Forelimb muscle (tissue), 1 donor: ENCODE measurements around the gene LSM7. TPM values are rescaled to one million over a fixed set of nuclear protein-coding genes. Genes with fewer than 3 reads are reported as not detected.

ENCODE experiments used
- DNase-seq: peaks from one replicate; pipeline ENCODE4 v3.0.0-alpha.2; 2013; ENCODE audit warnings: low read depth
- polyA plus RNA-seq: library from polyadenylated mRNA; unstranded; fragments of 120-200 nt; gene quantifications from one replicate; pipeline ENCODE4 v1.2.1, GENCODE V29; 2013; ENCODE audit not compliant: insufficient read length

Gene LSM7
- polyA plus RNA-seq, result 68.1 TPM

- peak; percentile 67 for DNase-seq
Observed at GRCh38 chr19:2328401-2329148, at the start of gene LSM7, which contains the start of gene SPPL2B. Gene LSM7 (minus strand): TSS chr19:2328586. CDS start chr19:2328566, 20 bp downstream. Gene SPPL2B (plus strand): TSS chr19:2328684. CDS start chr19:2328710, 26 bp downstream.

DNA sequence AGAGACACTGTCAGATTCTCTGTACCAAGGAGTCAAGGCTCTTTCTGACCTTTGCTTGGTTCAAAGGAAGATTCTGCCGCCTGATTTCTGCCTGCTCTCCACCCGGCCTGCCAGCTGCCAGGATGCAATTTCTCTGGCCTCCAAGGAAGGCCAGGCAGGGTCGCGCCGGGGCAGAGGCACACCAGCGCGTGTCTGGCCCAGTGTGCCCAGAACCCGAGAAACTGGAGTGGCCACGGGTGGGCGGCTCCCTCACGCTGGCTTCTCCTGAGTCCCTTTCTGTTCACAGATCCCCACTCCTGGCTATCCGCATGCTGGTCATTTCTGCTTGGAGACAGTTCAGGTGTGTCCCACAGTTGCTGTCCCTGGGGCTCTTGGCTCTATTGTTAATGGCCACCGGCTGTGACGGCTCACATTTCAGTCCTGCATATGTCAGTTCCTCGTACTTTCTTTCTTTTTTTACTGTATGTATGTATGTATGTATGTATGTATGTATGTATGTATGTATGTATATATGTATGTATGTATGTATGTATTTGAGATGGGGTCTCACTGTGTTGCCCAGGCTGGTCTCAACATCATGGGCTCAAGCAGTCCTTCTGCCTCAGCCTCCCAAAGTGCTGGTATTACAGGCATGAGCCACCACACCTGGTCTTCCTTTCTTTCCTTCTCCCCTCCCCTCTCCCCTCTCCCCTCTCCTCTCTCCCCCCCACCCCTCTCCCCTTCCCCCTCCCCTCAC, 48.6 kb upstream of the LSM7 start:
- no peak for DNase-seq

- DNase-seq, result no peak
Observed at GRCh38 chr19:2375353-2376121, 47.2 kb upstream of the LSM7 start.

DNA sequence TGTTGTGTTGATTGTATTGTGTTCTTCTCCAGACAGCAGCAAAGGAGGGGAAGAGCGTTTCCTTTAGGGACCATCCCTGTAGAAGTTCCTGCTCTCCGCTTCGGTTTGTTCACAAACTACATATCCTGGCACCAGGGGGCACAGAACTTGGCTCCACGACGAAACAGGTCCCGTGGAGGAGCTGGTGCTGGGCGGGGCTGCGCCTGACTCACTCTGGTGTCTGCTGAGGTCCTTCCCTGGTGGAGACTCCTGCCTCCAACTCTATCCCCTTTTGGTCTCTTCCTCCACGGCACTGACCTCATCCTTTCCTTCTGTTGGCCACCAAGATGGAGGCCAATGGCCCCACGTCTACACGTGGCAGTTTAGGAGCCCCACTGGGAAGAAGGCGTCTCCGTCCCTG, 46.4 kb upstream of the LSM7 start:
- no peak for DNase-seq

- DNase-seq, result no peak
Observed at GRCh38 chr19:2372076-2372612, 43.8 kb upstream of the LSM7 start.

- DNase-seq, result no peak
Observed at GRCh38 chr19:2371656-2372055, 43.3 kb upstream of the LSM7 start.

DNA sequence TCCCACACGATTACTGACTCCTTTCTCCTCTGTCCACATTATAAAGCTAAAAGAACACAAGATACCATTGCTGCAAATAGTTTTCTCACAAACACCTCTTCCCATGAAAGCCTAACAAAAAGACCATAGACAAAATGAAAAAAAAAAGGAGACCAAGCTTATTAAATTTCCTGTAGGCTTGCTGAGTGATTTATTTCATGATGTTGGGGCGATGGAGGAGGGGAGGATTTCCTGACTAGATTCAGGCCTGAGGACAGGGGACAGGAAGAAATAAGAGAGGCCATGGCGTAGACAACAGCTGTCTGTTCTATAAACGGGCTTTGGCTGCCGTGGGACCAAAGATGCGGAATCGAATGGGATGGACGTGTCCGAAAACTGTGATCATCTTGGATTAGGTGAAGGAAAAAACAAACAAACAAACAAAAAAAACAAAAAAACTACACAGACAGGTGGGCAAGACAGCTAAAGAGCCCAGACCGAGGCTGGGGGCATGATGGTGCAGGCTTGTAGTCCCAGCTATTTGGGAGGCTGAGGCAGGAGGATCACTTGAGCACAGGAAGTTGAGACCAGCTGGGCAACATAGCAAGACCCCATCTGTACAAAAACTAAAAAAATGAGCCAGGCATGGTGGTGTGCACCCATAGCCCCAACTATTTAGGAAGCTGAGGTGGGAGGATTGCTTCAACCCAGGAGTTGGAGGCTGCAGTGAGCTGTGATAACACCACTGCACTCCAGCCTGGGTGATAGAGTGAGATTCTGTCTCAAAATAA, 37.0 kb upstream of the LSM7 start:
- no peak for DNase-seq

- no peak for DNase-seq
Observed at GRCh38 chr19:2363419-2363818, 35.0 kb upstream of the LSM7 start.

DNA sequence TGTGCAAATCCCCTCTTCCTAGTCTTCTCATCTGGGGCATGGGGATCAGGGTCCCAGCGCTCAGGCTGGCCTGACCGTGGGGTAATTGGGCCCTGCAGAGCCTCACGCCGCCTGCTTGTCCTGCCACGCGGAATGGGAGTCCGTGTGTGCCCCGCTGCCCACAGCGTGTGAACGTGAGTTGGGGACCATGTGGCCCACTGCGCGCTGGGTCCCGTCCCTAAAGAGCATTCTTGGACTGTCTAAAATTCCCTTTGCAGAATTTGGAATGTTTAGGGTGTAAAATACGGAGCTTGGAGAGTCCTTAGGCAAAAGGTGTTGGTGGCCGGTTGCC, 34.5 kb upstream of the LSM7 start:
- no peak for DNase-seq

DNA sequence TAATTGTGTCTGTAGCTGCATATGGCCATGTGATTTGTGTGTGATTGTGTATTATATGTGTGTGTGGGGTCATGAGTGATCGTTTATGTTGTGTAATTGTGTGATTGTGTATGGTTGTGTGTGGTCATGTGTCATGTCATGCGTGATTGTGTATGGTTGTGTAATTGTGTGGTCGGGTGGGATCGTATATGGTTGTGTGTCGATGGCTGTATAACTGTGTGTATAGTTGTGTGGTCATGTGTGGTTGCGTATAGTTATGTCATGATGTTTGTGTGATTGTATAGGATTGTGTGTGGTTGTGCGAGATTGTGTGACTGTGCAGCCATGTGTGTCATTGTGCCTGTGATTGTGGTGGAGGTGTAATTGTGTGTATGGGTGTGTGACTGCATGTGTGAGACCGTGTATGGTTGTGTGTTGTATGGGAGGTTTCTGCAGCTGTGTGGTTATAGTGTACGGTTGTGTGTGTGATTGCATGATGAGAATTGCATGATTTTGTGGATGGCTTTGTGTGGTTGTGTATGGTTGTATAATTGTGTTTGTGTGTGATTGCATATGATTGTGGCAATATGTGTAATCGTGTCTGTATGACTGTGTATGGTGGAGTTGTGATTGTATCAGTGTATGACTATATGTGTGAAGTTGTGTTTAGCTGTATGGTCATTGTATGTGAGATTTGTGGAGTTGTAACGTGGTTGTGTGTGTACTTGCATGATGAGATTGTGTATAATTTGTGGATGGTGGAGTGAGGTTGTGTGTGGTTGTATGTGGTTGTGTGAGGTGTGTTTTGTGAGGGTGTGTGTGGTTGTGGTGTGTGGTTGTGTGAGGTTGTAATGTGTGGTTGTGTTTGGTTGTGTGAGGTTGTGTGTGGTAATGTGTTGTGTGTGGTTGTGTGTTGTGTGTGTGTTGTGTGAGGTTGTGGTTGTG, 33.9 kb upstream of the LSM7 start:
- DNase-seq, result no peak

DNA sequence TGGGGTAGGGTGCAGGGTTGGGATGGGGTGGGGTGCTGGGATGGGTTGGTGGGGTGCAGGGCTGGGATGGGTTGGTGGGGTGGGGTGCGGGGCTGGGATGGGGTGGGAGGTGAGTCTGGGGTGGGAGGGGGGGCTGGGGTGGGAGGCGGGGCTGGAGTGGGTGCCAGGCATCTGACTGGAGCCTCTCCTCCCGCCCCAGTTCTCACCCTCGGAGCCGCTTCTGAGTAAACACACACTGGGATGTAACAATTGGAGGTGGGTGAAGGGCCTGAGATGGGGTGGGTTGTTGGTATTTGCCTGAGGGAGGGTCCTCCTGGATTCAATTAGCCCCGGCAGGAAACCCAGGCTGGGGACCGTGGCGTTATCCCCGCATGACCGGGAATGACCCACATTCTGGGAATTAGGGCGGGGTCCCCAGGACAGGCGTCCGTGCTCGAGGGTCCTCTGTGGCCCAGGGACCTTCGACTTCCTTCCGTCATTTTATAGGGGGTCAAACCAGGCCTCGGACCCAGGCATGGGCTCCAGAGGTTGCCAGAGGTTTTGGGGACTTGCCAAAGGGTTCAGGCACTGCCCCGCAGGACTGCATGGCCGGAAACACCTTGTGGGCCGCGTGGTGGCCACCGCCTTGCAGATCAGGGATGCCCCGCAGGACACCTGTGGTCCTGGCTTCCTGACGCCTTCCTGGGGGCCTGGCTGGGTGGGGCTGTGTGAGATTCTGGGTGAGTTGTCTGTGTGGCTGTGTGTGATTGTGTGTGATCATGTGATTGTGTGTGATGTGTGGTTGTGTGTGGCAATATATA, 33.1 kb upstream of the LSM7 start:
- DNase-seq, result no peak

DNA sequence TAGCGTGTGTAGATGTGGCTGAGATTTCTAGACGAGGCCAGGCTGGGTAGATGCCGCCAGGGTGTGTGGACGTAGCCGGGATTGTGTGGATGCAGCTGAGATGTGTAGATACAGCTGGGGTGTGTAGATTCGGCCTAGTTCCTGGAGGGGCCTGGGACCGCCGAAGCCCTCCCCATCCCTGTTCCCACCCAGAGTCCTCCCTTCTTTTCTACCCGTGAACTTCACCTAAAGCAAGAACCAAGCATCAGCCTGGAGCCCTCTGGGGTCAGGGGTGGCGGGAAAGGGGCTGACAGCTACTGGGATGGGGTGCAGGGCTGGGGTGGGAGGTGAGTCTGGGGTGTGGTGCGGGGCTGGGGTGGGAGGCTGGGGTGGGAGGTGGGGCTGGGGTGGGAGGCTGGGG, 32.4 kb upstream of the LSM7 start:
- no peak for DNase-seq

- DNase-seq, result no peak
Observed at GRCh38 chr19:2359992-2360685, 31.8 kb upstream of the LSM7 start, which contains the start of gene TMPRSS9. Gene TMPRSS9 (plus strand): TSS chr19:2360265. CDS start chr19:2389786, 29,521 bp downstream.

DNA sequence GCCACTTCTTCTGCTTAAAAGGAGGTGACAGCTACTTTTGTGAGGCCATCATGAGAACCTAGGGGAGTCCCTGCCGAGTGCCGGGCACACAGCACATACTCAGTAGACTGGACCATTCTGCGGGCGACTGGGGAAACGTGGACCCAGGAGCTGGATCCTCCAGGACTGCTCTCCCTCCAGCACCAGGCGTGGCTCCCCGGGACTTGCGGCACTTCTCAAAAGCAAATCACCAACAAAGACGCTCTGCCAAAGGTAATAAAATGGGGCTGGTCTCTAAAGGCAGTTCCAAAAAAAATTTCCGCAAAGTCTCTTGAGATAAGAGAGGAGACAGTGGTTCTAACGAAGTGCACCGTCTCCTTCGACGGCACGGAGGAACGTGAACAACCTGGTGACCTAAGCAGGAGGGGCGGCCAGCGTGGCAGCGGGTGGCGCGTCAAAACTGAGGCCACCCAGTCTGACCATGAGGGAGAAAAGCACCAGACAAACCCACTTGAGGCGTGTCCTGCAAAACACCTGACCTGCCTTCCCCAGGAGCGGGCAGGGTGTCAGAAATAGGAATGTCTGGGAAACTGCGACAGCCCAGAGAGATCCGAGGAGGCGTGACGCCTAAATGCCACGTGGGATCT, 30.3 kb upstream of the LSM7 start:
- DNase-seq, result no peak

DNA sequence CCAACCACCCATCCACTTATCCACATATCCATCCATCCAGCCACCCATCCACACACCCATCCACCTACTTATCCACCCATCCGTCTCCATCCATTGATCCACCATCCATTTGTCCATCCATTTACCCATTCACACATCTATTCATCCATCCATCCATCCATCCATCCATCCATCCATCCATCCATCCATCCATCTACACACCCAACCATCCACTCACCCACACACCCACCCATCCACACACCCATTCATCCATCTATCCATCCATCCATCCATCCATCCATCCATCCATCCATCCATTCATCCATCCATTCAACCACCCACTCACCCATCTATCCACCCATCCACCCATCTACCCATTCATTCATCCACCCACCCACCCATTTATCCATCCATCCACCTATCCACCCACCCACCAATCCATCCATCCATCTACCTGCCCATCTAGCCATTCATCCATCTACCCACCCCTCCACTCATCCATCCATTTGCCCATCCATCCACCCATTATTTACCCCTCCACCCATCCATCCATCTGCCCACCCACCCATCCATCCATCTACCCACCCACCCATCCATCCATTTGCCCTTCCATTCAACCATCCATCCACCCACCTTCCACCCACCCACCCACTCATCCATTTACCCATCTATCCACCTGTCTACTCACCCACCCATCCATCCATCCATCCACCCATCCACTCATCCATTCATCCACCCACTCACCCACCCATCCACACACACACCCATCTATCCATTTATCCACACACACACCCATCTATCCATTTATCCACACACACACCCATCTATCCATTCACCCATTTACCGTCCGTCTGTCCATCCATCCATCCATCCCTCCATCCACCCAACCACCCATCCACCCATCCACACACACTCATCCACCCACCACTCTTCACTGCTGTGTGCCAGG, 29.2 kb upstream of the LSM7 start:
- no peak for DNase-seq

GRCh38 chr19:2356036-2356646, 27.8 kb upstream of the LSM7 start:
- DNase-seq, result no peak
